ENCODE data around the gene C11orf97. TPM values are rescaled to one million over a fixed set of nuclear protein-coding genes. Genes with fewer than 3 reads are reported as not detected.

C11orf97 gene
- total and polyA plus RNA-seq, 2 of the 8 experiments (the other 6 are each of a cell fraction or from before 2014, with no cell fraction given): not detected

GRCh38 chr11:94543695-94544645 is 31.7 kb downstream of the C11orf97 start, which contains the start of gene FUT4:
Gene FUT4, plus strand, starts transcription at chr11:94543921. Its CDS starts 213 bp downstream, at chr11:94544134.
- H2BK20ac ChIP-seq (ENCODE audit: low read length): no peak within 1 kb of the TSS
- TF ChIP-seq PHF8 (conservative IDR thresholded peaks at IDR 0.05; ENCODE audit: low read depth, low read length) (peak; percentile 74), TBP (IDR thresholded peaks at IDR 0.05; ENCODE audit: low read depth, low read length) (peak; percentile 34; the same call in 1 of the 2 replicates), TAF1 (IDR thresholded peaks at IDR 0.05; ENCODE audit: low read depth, low read length) (0 out of 2 replicates have a peak, but pooled peaks have one; percentile 9), SRF (IDR thresholded peaks at IDR 0.05; ENCODE audit: low read depth, low read length) (no peak), ASH2L (IDR thresholded peaks at IDR 0.05; ENCODE audit: low read length) (peak; percentile 79), CREB1 (IDR thresholded peaks at IDR 0.05) (0 out of 2 replicates have a peak, but pooled peaks have one; percentile 19), CTBP2 (IDR thresholded peaks at IDR 0.05; ENCODE audit: borderline replicate concordance, insufficient read depth, insufficient read length, low read length) (peak; percentile 86)
- TF ChIP-seq, protein P1, sequence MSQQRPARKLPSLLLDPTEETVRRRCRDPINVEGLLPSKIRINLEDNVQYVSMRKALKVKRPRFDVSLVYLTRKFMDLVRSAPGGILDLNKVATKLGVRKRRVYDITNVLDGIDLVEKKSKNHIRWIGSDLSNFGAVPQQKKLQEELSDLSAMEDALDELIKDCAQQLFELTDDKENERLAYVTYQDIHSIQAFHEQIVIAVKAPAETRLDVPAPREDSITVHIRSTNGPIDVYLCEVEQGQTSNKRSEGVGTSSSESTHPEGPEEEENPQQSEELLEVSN (IDR thresholded peaks at IDR 0.05): peak; percentile 83
- TF ChIP-seq, protein P2, sequence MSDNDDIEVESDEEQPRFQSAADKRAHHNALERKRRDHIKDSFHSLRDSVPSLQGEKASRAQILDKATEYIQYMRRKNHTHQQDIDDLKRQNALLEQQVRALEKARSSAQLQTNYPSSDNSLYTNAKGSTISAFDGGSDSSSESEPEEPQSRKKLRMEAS (IDR thresholded peaks at IDR 0.05): peak; percentile 88

More at GRCh38 chr11:94543695-94544645, 31.7 kb downstream of the C11orf97 start, which contains the start of gene FUT4:
- peak; percentile 51 to 89 for DNase-seq (ENCODE audit: low read depth in 1 of 2, low spot score in 2 of 2)
- H4K20me1 ChIP-seq (replicated peaks in 1 of 2; ENCODE audit: control insufficient read depth in 1 of 2, insufficient read depth in 2 of 2, low read length in 2 of 2): no peaks in the 10 kb centered on the region
- peak within 1 kb of the TSS; percentile 68 to 87 for H3K4me2 ChIP-seq (ENCODE audit: insufficient read depth in 1 of 2, low read depth in 2 of 2, low read length in 2 of 2)
- peak within 1 kb of the TSS; percentile 56 for H3K56ac ChIP-seq (replicated peaks; ENCODE audit: insufficient read length, low read depth, low read length)
- no peaks in the 10 kb centered on the region for H3K79me2 ChIP-seq (ENCODE audit: control insufficient read depth in 1 of 2, insufficient read depth in 2 of 2, low read length in 2 of 2)
- peak within 1 kb of the TSS; percentile 95 for H3K18ac ChIP-seq (ENCODE audit: extremely low read depth, low read length)
- H3K4me3 ChIP-seq (ENCODE audit: extremely low read depth in 1 of 4, insufficient read depth in 2 of 4, low read depth in 3 of 4, low read length in 4 of 4): peak within 1 kb of the TSS; percentile 50 to 75 (median 57)
- H3K23me2 ChIP-seq (ENCODE audit: low read depth, low read length): peaks cover 18% of the 10 kb centered on the region
- H3K23ac ChIP-seq (ENCODE audit: insufficient read length): no peak within 1 kb of the TSS
- H2BK120ac ChIP-seq (replicated peaks; ENCODE audit: low read depth, low read length): no peak within 1 kb of the TSS
- ChIA-PET CTCF (ENCODE audit: partially characterized antibody) (interaction anchor here (0.8 to 1.4 kb wide), 3 partner anchors 12 to 772 kb away, joined by 3 to 4 read pairs (median 3); no protein-coding TSS in a partner anchor), POLR2A (ENCODE audit: partially characterized antibody) (interaction anchor here (0.9 to 1.2 kb wide), 4 partner anchors 22 to 523 kb away, joined by 3 read pairs; partner anchors contain the start of gene AMOTL1)
- H2BK12ac ChIP-seq (ENCODE audit: low read depth, low read length): 0 out of 2 replicates have a peak within 1 kb of the TSS, but pooled peaks have one; percentile 42
- H3K27ac ChIP-seq (ENCODE audit: low read depth, low read length): 0 out of 2 replicates have a peak within 1 kb of the TSS, but pooled peaks have one; percentile 23
- no peak within 1 kb of the TSS for H3K14ac ChIP-seq (ENCODE audit: insufficient read length)
- no peak within 1 kb of the TSS for H2BK15ac ChIP-seq (ENCODE audit: low read length)
- H3K27me3 ChIP-seq (replicated peaks in 1 of 4; ENCODE audit: control insufficient read depth in 3 of 4, extremely low read depth in 1 of 4, insufficient read depth in 3 of 4, low read length in 3 of 4): peaks cover 6 to 20% (median 18%) of the 10 kb centered on the region in 4 experiments
- H4K5ac ChIP-seq (ENCODE audit: insufficient read length, low read depth, low read length): peak within 1 kb of the TSS; percentile 66
- peak within 1 kb of the TSS; percentile 32 for H3K4ac ChIP-seq (replicated peaks; ENCODE audit: insufficient read length, low read depth, low read length)
- H3K79me1 ChIP-seq (ENCODE audit: low read depth, low read length): 0 out of 2 replicates have a peak, but pooled peaks cover 2% of the 10 kb centered on the region
- peak within 1 kb of the TSS; percentile 45; the same call in 1 of the 2 replicates for H2AFZ ChIP-seq (ENCODE audit: low read length)
- H3K36me3 ChIP-seq (ENCODE audit: control insufficient read depth in 2 of 4, insufficient read depth in 4 of 4, low read length in 3 of 4): no peaks in the 10 kb centered on the region
- H3K9ac ChIP-seq (replicated peaks in 1 of 4; ENCODE audit: extremely low read depth in 1 of 4, low read depth in 3 of 4, low read length in 3 of 4): peak within 1 kb of the TSS; percentile 55 to 79 (median 60)
- FAIRE-seq: no peak
- no peaks in the 10 kb centered on the region for H3K9me3 ChIP-seq (ENCODE audit: insufficient read depth in 2 of 2, low read depth in 1 of 2, low read length in 1 of 2)
- H2AK5ac ChIP-seq (ENCODE audit: low read depth, low read length): no peak within 1 kb of the TSS
- peak within 1 kb of the TSS; percentile 82; the same call in 1 of the 2 replicates for H2BK5ac ChIP-seq (ENCODE audit: low read depth, low read length)
- peak within 1 kb of the TSS; percentile 93 for H4K91ac ChIP-seq (replicated peaks; ENCODE audit: insufficient read length, low read length)
- peaks cover 5 to 9% (median 8%) of the 10 kb centered on the region in 4 experiments; a peak in 6 of 7 replicates for H3K4me1 ChIP-seq (replicated peaks in 1 of 4; ENCODE audit: control insufficient read depth in 3 of 4, insufficient read depth in 4 of 4, low read length in 3 of 4)
- peak within 1 kb of the TSS; percentile 78 for H4K8ac ChIP-seq (ENCODE audit: extremely low read depth, insufficient read depth, low read length)
- WGBS, 2 experiments (ENCODE audit: extremely low coverage in 1 of 2, insufficient coverage in 1 of 2, insufficient read length in 1 of 2, insufficient replicate concordance in 2 of 2, low coverage in 1 of 2, low lambda C conversion rate in 2 of 2, missing lambda C conversion rate in 1 of 2): 4% methylated on average over 47 of the region's 109 CpGs; no CpG with 5 or more reads in 1 of the 2 experiments

Data from H1 (cell line).